ENCODE data around the gene BTLA.

DNA sequence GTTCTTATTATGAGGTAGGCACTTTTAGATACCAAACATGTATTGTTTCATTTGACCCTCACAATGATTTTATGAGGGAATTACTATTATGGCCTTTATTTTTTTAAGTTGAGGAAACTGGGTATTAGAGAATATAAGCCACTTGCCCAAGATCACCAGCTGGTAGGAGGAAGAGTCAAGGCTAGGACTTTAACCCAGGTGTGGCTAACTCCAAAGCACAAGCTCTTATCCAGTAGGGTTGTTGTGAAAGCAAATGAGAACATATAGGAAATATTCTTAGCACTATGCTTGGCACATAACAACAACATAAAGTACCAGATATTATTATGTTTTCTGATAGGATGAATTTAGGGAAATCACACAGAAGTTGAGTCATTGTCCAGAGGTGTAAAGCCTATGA lies 7.9 kb downstream of the BTLA start:
- TF ChIP-seq, protein P1, sequence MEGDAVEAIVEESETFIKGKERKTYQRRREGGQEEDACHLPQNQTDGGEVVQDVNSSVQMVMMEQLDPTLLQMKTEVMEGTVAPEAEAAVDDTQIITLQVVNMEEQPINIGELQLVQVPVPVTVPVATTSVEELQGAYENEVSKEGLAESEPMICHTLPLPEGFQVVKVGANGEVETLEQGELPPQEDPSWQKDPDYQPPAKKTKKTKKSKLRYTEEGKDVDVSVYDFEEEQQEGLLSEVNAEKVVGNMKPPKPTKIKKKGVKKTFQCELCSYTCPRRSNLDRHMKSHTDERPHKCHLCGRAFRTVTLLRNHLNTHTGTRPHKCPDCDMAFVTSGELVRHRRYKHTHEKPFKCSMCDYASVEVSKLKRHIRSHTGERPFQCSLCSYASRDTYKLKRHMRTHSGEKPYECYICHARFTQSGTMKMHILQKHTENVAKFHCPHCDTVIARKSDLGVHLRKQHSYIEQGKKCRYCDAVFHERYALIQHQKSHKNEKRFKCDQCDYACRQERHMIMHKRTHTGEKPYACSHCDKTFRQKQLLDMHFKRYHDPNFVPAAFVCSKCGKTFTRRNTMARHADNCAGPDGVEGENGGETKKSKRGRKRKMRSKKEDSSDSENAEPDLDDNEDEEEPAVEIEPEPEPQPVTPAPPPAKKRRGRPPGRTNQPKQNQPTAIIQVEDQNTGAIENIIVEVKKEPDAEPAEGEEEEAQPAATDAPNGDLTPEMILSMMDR (conservative IDR thresholded peaks at IDR 0.05; ENCODE audit: low read depth, low read length) = no peak
- TF ChIP-seq EZH2 (IDR thresholded peaks at IDR 0.05; ENCODE audit: low read length, unreplicated experiment) (no peak), EZH2phosphoT487 (IDR thresholded peaks at IDR 0.05; ENCODE audit: borderline replicate concordance, low read length) (no peak)

All from PC-3 (cell line).